Endothelial cell (in vitro differentiated cells): Measurements from ENCODE around the gene THSD7A. TPM values are rescaled to one million over a fixed set of nuclear protein-coding genes. Genes with fewer than 3 reads are reported as not detected.

Source experiments
- DNase-seq: peaks from one replicate; pipeline ENCODE4 v3.0.0; 2021; ENCODE audit warnings: low spot score
- H3K27ac Mint-ChIP-seq: one replicate; pipeline ENCODE4 v1.8.0; 2021; ENCODE audit warnings: mixed read lengths, inconsistent platforms; ENCODE audit not compliant: unreplicated experiment
- H3K27me3 Mint-ChIP-seq: one replicate; pipeline ENCODE4 v1.8.0; 2021; ENCODE audit warnings: mild to moderate bottlenecking, moderate library complexity, mixed read lengths, inconsistent platforms; ENCODE audit not compliant: unreplicated experiment
- H3K36me3 Mint-ChIP-seq: one replicate; pipeline ENCODE4 v1.8.0; 2021; ENCODE audit warnings: mild to moderate bottlenecking, low read depth, mixed read lengths, inconsistent platforms; ENCODE audit not compliant: unreplicated experiment
- H3K4me1 Mint-ChIP-seq: one replicate; pipeline ENCODE4 v1.8.0; 2021; ENCODE audit warnings: mild to moderate bottlenecking, mixed read lengths, inconsistent platforms; ENCODE audit not compliant: unreplicated experiment
- H3K4me3 Mint-ChIP-seq: one replicate; pipeline ENCODE4 v1.8.0; 2021; ENCODE audit warnings: mild to moderate bottlenecking, mixed read lengths, inconsistent platforms; ENCODE audit not compliant: unreplicated experiment
- H3K9me3 Mint-ChIP-seq: one replicate; pipeline ENCODE4 v1.8.0; 2021; ENCODE audit warnings: mixed read lengths, inconsistent platforms; ENCODE audit not compliant: unreplicated experiment
- total RNA-seq: library from RNA; stranded (reverse); fragmentation: NEBNext Ultra II Directional; extraction: Animal tissue kit (Norgen Biotek cat#: 25700); gene quantifications from one replicate; pipeline ENCODE4 v1.2.1, GENCODE V29; 2021; ENCODE audit not compliant: unreplicated experiment
- TF ChIP-seq, protein P1 (sequence below): fragments of 200-600 bp; sonication (generic); IDR thresholded peaks from one replicate; pipeline ENCODE4 v1.5.0; 2021; ENCODE audit warnings: antibody characterized with exemption; ENCODE audit not compliant: unreplicated experiment

The THSD7A gene
- total RNA-seq, 1 donor from 2014 or later = 28.7 TPM

- Mint-ChIP-seq H3K4me3 (no peak overlapping the region), H3K27ac (no peak overlapping the region), H3K27me3 (peaks cover 1% of the 10 kb centered on the region), H3K36me3 (no peaks in the 10 kb centered on the region), H3K9me3 (no peaks in the 10 kb centered on the region), H3K4me1 (peaks cover 9% of the 10 kb centered on the region)
- no peak for DNase-seq
- TF ChIP-seq, protein P1, sequence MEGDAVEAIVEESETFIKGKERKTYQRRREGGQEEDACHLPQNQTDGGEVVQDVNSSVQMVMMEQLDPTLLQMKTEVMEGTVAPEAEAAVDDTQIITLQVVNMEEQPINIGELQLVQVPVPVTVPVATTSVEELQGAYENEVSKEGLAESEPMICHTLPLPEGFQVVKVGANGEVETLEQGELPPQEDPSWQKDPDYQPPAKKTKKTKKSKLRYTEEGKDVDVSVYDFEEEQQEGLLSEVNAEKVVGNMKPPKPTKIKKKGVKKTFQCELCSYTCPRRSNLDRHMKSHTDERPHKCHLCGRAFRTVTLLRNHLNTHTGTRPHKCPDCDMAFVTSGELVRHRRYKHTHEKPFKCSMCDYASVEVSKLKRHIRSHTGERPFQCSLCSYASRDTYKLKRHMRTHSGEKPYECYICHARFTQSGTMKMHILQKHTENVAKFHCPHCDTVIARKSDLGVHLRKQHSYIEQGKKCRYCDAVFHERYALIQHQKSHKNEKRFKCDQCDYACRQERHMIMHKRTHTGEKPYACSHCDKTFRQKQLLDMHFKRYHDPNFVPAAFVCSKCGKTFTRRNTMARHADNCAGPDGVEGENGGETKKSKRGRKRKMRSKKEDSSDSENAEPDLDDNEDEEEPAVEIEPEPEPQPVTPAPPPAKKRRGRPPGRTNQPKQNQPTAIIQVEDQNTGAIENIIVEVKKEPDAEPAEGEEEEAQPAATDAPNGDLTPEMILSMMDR = no peak
Measured at GRCh38 chr7:11784769-11785536, 47.0 kb downstream of the THSD7A start.

- Mint-ChIP-seq H3K27ac (no peak overlapping the region), H3K36me3 (no peaks in the 10 kb centered on the region), H3K9me3 (no peaks in the 10 kb centered on the region), H3K27me3 (peaks cover 1% of the 10 kb centered on the region), H3K4me1 (peaks cover 6% of the 10 kb centered on the region), H3K4me3 (no peak overlapping the region)
- DNase-seq = no peak
- TF ChIP-seq, protein P1 = no peak
Measured at GRCh38 chr7:11779864-11780674, 51.9 kb downstream of the THSD7A start.

- Mint-ChIP-seq H3K27ac (no peak overlapping the region), H3K9me3 (no peaks in the 10 kb centered on the region), H3K36me3 (no peaks in the 10 kb centered on the region), H3K4me1 (peaks cover 6% of the 10 kb centered on the region), H3K4me3 (no peak overlapping the region), H3K27me3 (no peaks in the 10 kb centered on the region)
- TF ChIP-seq, protein P1 = no peak
- DNase-seq = no peak
Measured at GRCh38 chr7:11776039-11776438, 56.0 kb downstream of the THSD7A start.

DNA sequence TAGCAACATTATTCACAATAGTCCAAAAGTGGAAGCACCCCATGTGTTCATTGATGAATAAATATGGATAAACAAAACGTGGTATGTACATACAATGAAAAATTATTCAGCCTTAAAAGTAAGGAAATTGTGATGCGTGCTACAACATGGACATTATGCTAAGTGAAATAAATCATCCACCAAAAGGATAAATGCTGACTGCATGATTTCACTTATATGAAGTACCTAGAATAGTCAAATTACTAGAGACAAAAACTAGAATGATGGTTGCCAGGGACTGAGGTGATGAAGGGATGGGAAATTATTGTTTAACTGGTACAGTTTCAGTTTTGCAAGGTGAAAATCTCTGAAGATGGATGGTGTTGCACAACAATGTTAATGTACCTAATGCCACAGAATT lies 56.6 kb downstream of the THSD7A start:
- Mint-ChIP-seq H3K36me3 (no peaks in the 10 kb centered on the region), H3K4me1 (peaks cover 6% of the 10 kb centered on the region), H3K27ac (no peak overlapping the region), H3K27me3 (no peaks in the 10 kb centered on the region), H3K9me3 (no peaks in the 10 kb centered on the region), H3K4me3 (no peak overlapping the region)
- TF ChIP-seq, protein P1 = no peak
- no peak for DNase-seq

- Mint-ChIP-seq H3K4me1 (peaks cover 3% of the 10 kb centered on the region), H3K27me3 (no peaks in the 10 kb centered on the region), H3K9me3 (no peaks in the 10 kb centered on the region), H3K4me3 (no peak overlapping the region), H3K27ac (no peak overlapping the region), H3K36me3 (no peaks in the 10 kb centered on the region)
- no peak for DNase-seq
- TF ChIP-seq, protein P1 = no peak
Measured at GRCh38 chr7:11768263-11768662, 63.7 kb downstream of the THSD7A start.
